MM.1S (cell line): ENCODE results near the gene COL24A1.

Experiments used
- DNase-seq: peaks from one replicate; pipeline ENCODE4 v3.0.0-alpha.2; 2015
- H2AFZ ChIP-seq: fragments of 300-600 bp; sonication (generic); 2 replicates; pipeline ENCODE4 v1.6.0; 2016; ENCODE audit warnings: antibody characterized with exemption, low read length
- H3F3A ChIP-seq: fragments of 300-600 bp; sonication (generic); 2 replicates; pipeline ENCODE4 v1.6.1; 2016; ENCODE audit warnings: mild to moderate bottlenecking, antibody characterized with exemption, low read length, moderate library complexity, mixed read lengths; ENCODE audit not compliant: insufficient read depth
- H3K27ac ChIP-seq: fragments of 300-600 bp; sonication (generic); 2 replicates; pipeline ENCODE4 v1.5.1; 2016; ENCODE audit warnings: mild to moderate bottlenecking, low read length
- H3K27me3 ChIP-seq: fragments of 300-600 bp; sonication (generic); replicated peaks from 2 replicates; pipeline ENCODE4 v1.6.0; 2016; ENCODE audit warnings: low read length; ENCODE audit not compliant: insufficient read depth
- H3K36me3 ChIP-seq: fragments of 300-600 bp; sonication (generic); replicated peaks from 2 replicates; pipeline ENCODE4 v1.6.1; 2016; ENCODE audit warnings: mild to moderate bottlenecking, low read length, mixed read lengths; ENCODE audit not compliant: insufficient read depth
- H3K4me1 ChIP-seq: fragments of 300-600 bp; sonication (generic); 2 replicates; pipeline ENCODE4 v1.6.1; 2016; ENCODE audit warnings: low read length, mixed read lengths
- H3K4me2 ChIP-seq: fragments of 300-600 bp; sonication (generic); 2 replicates; pipeline ENCODE4 v1.6.0; 2016; ENCODE audit warnings: low read depth, low read length
- H3K4me3 ChIP-seq: fragments of 300-600 bp; sonication (generic); 2 replicates; pipeline ENCODE4 v1.5.1; 2016; ENCODE audit warnings: low read length, mixed read lengths
- H3K79me2 ChIP-seq: fragments of 300-600 bp; sonication (generic); 2 replicates; pipeline ENCODE4 v1.6.1; 2016; ENCODE audit warnings: mixed run types, low read length, mixed read lengths
- H3K9ac ChIP-seq: fragments of 300-600 bp; sonication (generic); 2 replicates; pipeline ENCODE4 v1.6.1; 2016; ENCODE audit warnings: low read length, mixed read lengths
- H3K9me2 ChIP-seq: fragments of 300-600 bp; sonication (generic); replicated peaks from 2 replicates; pipeline ENCODE4 v1.6.1; 2016; ENCODE audit warnings: mild to moderate bottlenecking, low read length, mixed read lengths; ENCODE audit not compliant: insufficient read depth
- H3K9me3 ChIP-seq: fragments of 300-600 bp; sonication (generic); replicated peaks from 2 replicates; pipeline ENCODE4 v1.6.1; 2016; ENCODE audit warnings: mild to moderate bottlenecking, low read length, mixed read lengths; ENCODE audit not compliant: insufficient read depth
- H4K20me1 ChIP-seq: fragments of 300-600 bp; sonication (generic); 2 replicates; pipeline ENCODE4 v1.6.1; 2016; ENCODE audit warnings: mild to moderate bottlenecking, low read length, moderate library complexity, mixed read lengths; ENCODE audit not compliant: insufficient read depth
- CTCF ChIP-seq: fragments of 300-600 bp; sonication (generic); IDR thresholded peaks from 2 replicates; pipeline ENCODE4 v1.5.1; 2016; ENCODE audit warnings: antibody characterized with exemption, low read length, mixed read lengths
- EZH2 ChIP-seq: fragments of 300-600 bp; sonication (generic); optimal IDR thresholded peaks from 2 replicates; pipeline ENCODE3; 2017; ENCODE audit warnings: low read depth, mild to moderate bottlenecking, antibody characterized with exemption, low read length, mixed read lengths
- EZH2phosphoT487 ChIP-seq: fragments of 300-600 bp; sonication (generic); IDR thresholded peaks from 2 replicates; pipeline ENCODE4 v1.6.1; 2018; ENCODE audit warnings: antibody characterized with exemption, low read length

COL24A1 gene

GRCh38 chr1:86035101-86035500, 121.5 kb downstream of the COL24A1 start:
- Histone ChIP-seq H3K4me3 (no peak overlapping the region), H3K9me3 (no peaks in the 10 kb centered on the region), H3F3A (no peaks in the 10 kb centered on the region)

GRCh38 chr1:86030180-86030579, 126.4 kb downstream of the COL24A1 start:
- no peak overlapping the region for H3K27ac ChIP-seq
- TF ChIP-seq EZH2phosphoT487 (no peak), CTCF (no peak), EZH2 (no peak)
- H3K4me2 ChIP-seq, result peak overlapping the region; percentile 11; the same call in 1 of the 2 replicates
- no peak for DNase-seq
- H2AFZ ChIP-seq, result peak overlapping the region; percentile 48
- H4K20me1 ChIP-seq, result no peaks in the 10 kb centered on the region
- H3K4me3 ChIP-seq, result no peak overlapping the region
- no peaks in the 10 kb centered on the region for H3K9me3 ChIP-seq
- no peaks in the 10 kb centered on the region for H3K36me3 ChIP-seq
- no peaks in the 10 kb centered on the region for H3F3A ChIP-seq
- no peaks in the 10 kb centered on the region for H3K27me3 ChIP-seq
- no peaks in the 10 kb centered on the region for H3K4me1 ChIP-seq
- H3K9me2 ChIP-seq, result no peaks in the 10 kb centered on the region
- H3K79me2 ChIP-seq, result no peaks in the 10 kb centered on the region
- no peak overlapping the region for H3K9ac ChIP-seq

More at GRCh38 chr1:86035101-86035500, 121.5 kb downstream of the COL24A1 start:
- DNase-seq, result no peak
- Histone ChIP-seq H3K9me2 (no peaks in the 10 kb centered on the region), H3K27ac (no peak overlapping the region), H3K79me2 (no peaks in the 10 kb centered on the region), H4K20me1 (no peaks in the 10 kb centered on the region), H3K4me2 (no peak overlapping the region), H3K9ac (no peak overlapping the region), H3K36me3 (no peaks in the 10 kb centered on the region), H3K4me1 (no peaks in the 10 kb centered on the region), H3K27me3 (no peaks in the 10 kb centered on the region), H2AFZ (no peak overlapping the region)
- no peak for TF ChIP-seq EZH2phosphoT487

GRCh38 chr1:86018283-86018923, 138.2 kb downstream of the COL24A1 start:
- Histone ChIP-seq H3K36me3 (no peaks in the 10 kb centered on the region), H3K9ac (no peak overlapping the region), H3K4me3 (no peak overlapping the region), H3K27me3 (no peaks in the 10 kb centered on the region), H3K4me1 (no peaks in the 10 kb centered on the region; the same call in 1 of the 2 replicates), H3K9me3 (no peaks in the 10 kb centered on the region), H3K79me2 (no peaks in the 10 kb centered on the region), H4K20me1 (no peaks in the 10 kb centered on the region), H3F3A (no peaks in the 10 kb centered on the region), H3K4me2 (no peak overlapping the region), H2AFZ (no peak overlapping the region), H3K27ac (no peak overlapping the region), H3K9me2 (no peaks in the 10 kb centered on the region)
- DNase-seq, result peak; percentile 60
- TF ChIP-seq EZH2phosphoT487 (no peak), CTCF (peak; percentile 84), EZH2 (no peak)

GRCh38 chr1:86016076-86016759, 140.4 kb downstream of the COL24A1 start:
- no peak overlapping the region for H3K4me2 ChIP-seq
- H3K9ac ChIP-seq, result no peak overlapping the region
- no peak overlapping the region for H3K4me3 ChIP-seq
- H3K27ac ChIP-seq, result no peak overlapping the region
- no peaks in the 10 kb centered on the region for H3K27me3 ChIP-seq
- no peaks in the 10 kb centered on the region for H3K36me3 ChIP-seq
- no peaks in the 10 kb centered on the region for H3F3A ChIP-seq
- no peaks in the 10 kb centered on the region for H4K20me1 ChIP-seq
- no peaks in the 10 kb centered on the region for H3K79me2 ChIP-seq
- no peak for DNase-seq
- no peak for TF ChIP-seq EZH2phosphoT487
- TF ChIP-seq EZH2, result no peak
- TF ChIP-seq CTCF, result no peak
- H2AFZ ChIP-seq, result no peak overlapping the region
- no peaks in the 10 kb centered on the region for H3K9me3 ChIP-seq
- no peaks in the 10 kb centered on the region for H3K9me2 ChIP-seq
- H3K4me1 ChIP-seq, result no peaks in the 10 kb centered on the region; the same call in 1 of the 2 replicates
